ENCODE results near the gene EBP.

- TF ChIP-seq, protein P1, sequence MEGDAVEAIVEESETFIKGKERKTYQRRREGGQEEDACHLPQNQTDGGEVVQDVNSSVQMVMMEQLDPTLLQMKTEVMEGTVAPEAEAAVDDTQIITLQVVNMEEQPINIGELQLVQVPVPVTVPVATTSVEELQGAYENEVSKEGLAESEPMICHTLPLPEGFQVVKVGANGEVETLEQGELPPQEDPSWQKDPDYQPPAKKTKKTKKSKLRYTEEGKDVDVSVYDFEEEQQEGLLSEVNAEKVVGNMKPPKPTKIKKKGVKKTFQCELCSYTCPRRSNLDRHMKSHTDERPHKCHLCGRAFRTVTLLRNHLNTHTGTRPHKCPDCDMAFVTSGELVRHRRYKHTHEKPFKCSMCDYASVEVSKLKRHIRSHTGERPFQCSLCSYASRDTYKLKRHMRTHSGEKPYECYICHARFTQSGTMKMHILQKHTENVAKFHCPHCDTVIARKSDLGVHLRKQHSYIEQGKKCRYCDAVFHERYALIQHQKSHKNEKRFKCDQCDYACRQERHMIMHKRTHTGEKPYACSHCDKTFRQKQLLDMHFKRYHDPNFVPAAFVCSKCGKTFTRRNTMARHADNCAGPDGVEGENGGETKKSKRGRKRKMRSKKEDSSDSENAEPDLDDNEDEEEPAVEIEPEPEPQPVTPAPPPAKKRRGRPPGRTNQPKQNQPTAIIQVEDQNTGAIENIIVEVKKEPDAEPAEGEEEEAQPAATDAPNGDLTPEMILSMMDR (conservative IDR thresholded peaks at IDR 0.05 in 1 of 2, IDR thresholded peaks at IDR 0.05 in 1 of 2; ENCODE audit: low read depth in 1 of 2, low read length in 2 of 2) = no peak
- no peak for TF ChIP-seq EZH2 (IDR thresholded peaks at IDR 0.05; ENCODE audit: low read length, missing control alignments)
Observed at GRCh38 chrX:48540028-48540375, 18.4 kb downstream of the EBP start.

Measured in fibroblast of lung (primary cell).